OCI-LY7 (cell line): ENCODE data around the gene METTL18. TPM values are rescaled to one million over a fixed set of nuclear protein-coding genes. Genes with fewer than 3 reads are reported as not detected.
A peak's percentile ranks its signal among the peaks of the same experiment; 100 is the strongest.

Experiments
- BruUV-seq: library from RNA; stranded (reverse); fragments of 400-500 nt; replicated peaks from 2 replicates; lab custom pipeline; 2021; lab: Mats Ljungman, UMichigan
- CTCF ChIA-PET: fragments of 300-600 bp; sonication (Branson Sonifier 250); formaldehyde crosslinking; loops from one replicate; lab custom pipeline; 2022; ENCODE audit warnings: antibody characterized with exemption; ENCODE audit not compliant: unreplicated experiment; lab: Charles Lee
- POLR2A ChIA-PET: fragments of 300-600 bp; sonication (Branson Sonifier 250); formaldehyde crosslinking; loops from one replicate; lab custom pipeline; 2022; ENCODE audit warnings: antibody characterized with exemption; lab: Charles Lee
- DNase-seq: peaks from one replicate; pipeline ENCODE4 v3.0.0-alpha.2; 2015; ENCODE audit warnings: low spot score
- H2AFZ ChIP-seq: fragments of 200-600 bp; sonication (generic), shearing (Covaris generic); 2 replicates; pipeline ENCODE4 v1.6.1; 2014; ENCODE audit warnings: mild to moderate bottlenecking, antibody characterized with exemption, low read length, moderate library complexity
- H3K27ac ChIP-seq: fragments of 200-600 bp; sonication (generic); 2 replicates; pipeline ENCODE4 v1.5.1; 2014; ENCODE audit warnings: mixed run types, low read depth, mild to moderate bottlenecking, moderate library complexity, low read length, inconsistent platforms; ENCODE audit not compliant: poor library complexity, severe bottlenecking
- H3K36me3 ChIP-seq: fragments of 200-600 bp; sonication (generic); 2 replicates; pipeline ENCODE4 v1.6.1; 2014; ENCODE audit warnings: mild to moderate bottlenecking, antibody characterized with exemption, low read length, moderate library complexity, mixed read lengths; ENCODE audit not compliant: insufficient read depth
- H3K4me1 ChIP-seq: fragments of 200-600 bp; sonication (generic); 2 replicates; pipeline ENCODE4 v1.5.1; 2014; ENCODE audit warnings: mild to moderate bottlenecking, low read length; ENCODE audit not compliant: insufficient read depth, poor library complexity, severe bottlenecking
- H3K4me2 ChIP-seq: fragments of 200-600 bp; sonication (generic); 2 replicates; pipeline ENCODE4 v1.6.1; 2014; ENCODE audit warnings: mild to moderate bottlenecking, low read length
- H3K4me3 ChIP-seq: fragments of 200-600 bp; sonication (generic); 2 replicates; pipeline ENCODE4 v1.5.1; 2014; ENCODE audit warnings: mild to moderate bottlenecking, low read depth, low read length; ENCODE audit not compliant: poor library complexity, severe bottlenecking
- H3K79me2 ChIP-seq: fragments of 200-600 bp; sonication (generic); 2 replicates; pipeline ENCODE4 v1.6.1; 2016; ENCODE audit warnings: low read depth, mild to moderate bottlenecking, low read length, moderate library complexity, mixed read lengths; ENCODE audit not compliant: insufficient read depth
- H3K9me2 ChIP-seq: fragments of 200-600 bp; sonication (generic); 2 replicates; pipeline ENCODE4 v1.6.1; 2016; ENCODE audit warnings: mild to moderate bottlenecking, low read length, mixed read lengths; ENCODE audit not compliant: insufficient read depth
- H3K9me3 ChIP-seq: fragments of 200-600 bp; sonication (generic); 2 replicates; pipeline ENCODE4 v1.6.1; 2014; ENCODE audit warnings: mild to moderate bottlenecking, mixed run types, low read length, mixed read lengths
- H4K20me1 ChIP-seq: fragments of 200-600 bp; sonication (generic); 2 replicates; pipeline ENCODE4 v1.6.1; 2014; ENCODE audit warnings: mild to moderate bottlenecking, antibody characterized with exemption, low read length, moderate library complexity, mixed read lengths; ENCODE audit not compliant: insufficient read depth
- EZH2phosphoT487 ChIP-seq: fragments of 200-600 bp; sonication (generic); IDR thresholded peaks from 2 replicates; pipeline ENCODE4 v1.6.1; 2018; ENCODE audit warnings: low read depth, borderline replicate concordance, mild to moderate bottlenecking, mixed run types, antibody characterized with exemption, low read length, moderate library complexity, mixed read lengths
- intact Hi-C: fragments of 100-400 bp; cut with micrococcal nuclease; formaldehyde crosslinking; loops from one replicate; pipeline ENCODE4 v1.10.0; 2022; ENCODE audit not compliant: unreplicated experiment
- total RNA-seq, 2 experiments: library from RNA; depleted of rRNA in 1 of 2; stranded (reverse); fragments of >200 nt in 1 of 2; shearing (Covaris generic) in 1 of 2; gene quantifications; 2 replicates each; pipeline ENCODE4 v1.2.3, GENCODE V29; 2014 to 2022
- TF ChIP-seq, protein P1 (sequence below): fragments of 200-600 bp; sonication (generic); conservative IDR thresholded peaks from 2 replicates; pipeline ENCODE4 v1.5.1; 2014; ENCODE audit warnings: mild to moderate bottlenecking, antibody characterized with exemption, low read length, moderate library complexity, mixed read lengths

Gene METTL18
- total RNA-seq, 2 experiments from 2014 or later: 8.7 to 12.6 TPM

DNA sequence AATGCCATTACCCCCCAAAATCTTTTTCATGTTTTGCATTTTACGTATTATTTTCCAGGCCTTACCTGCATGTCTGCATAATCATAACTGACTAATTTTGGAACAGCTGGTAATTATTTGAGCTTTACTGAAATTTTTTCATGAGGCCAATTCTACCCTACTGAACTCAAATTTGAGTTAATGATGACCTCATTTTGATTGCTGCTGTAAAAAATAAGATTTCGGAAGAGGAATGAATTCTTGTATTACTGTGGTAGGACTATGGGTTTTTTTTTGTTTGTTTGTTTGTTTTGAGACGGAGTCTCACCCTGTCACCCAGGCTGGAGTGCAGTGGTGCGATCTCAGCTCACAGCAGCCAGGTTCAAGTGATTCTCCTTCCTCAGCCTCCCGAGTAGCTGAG, 2.6 kb upstream of the METTL18 start:
- no TSS peak for BruUV-seq
- Histone ChIP-seq H3K9me2 (no peaks in the 10 kb centered on the region), H3K9me3 (no peaks in the 10 kb centered on the region), H3K27ac (no peak overlapping the region), H3K4me1 (peaks cover 69% of the 10 kb centered on the region), H3K36me3 (peaks cover 57% of the 10 kb centered on the region), H3K4me2 (peak overlapping the region; percentile 78), H2AFZ (no peak overlapping the region), H3K4me3 (peak overlapping the region; percentile 85), H4K20me1 (no peaks in the 10 kb centered on the region), H3K79me2 (peaks cover 85% of the 10 kb centered on the region)
- TF ChIP-seq, protein P1, sequence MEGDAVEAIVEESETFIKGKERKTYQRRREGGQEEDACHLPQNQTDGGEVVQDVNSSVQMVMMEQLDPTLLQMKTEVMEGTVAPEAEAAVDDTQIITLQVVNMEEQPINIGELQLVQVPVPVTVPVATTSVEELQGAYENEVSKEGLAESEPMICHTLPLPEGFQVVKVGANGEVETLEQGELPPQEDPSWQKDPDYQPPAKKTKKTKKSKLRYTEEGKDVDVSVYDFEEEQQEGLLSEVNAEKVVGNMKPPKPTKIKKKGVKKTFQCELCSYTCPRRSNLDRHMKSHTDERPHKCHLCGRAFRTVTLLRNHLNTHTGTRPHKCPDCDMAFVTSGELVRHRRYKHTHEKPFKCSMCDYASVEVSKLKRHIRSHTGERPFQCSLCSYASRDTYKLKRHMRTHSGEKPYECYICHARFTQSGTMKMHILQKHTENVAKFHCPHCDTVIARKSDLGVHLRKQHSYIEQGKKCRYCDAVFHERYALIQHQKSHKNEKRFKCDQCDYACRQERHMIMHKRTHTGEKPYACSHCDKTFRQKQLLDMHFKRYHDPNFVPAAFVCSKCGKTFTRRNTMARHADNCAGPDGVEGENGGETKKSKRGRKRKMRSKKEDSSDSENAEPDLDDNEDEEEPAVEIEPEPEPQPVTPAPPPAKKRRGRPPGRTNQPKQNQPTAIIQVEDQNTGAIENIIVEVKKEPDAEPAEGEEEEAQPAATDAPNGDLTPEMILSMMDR: no peak
- TF ChIP-seq EZH2phosphoT487: no peak
- intact Hi-C loops: loop anchor here (5.0 to 10.0 kb wide), 3 partner anchors 115 to 738 kb away; partner anchors contain the start of genes BLZF1, GORAB and NME7
- POLR2A ChIA-PET: interaction anchor here (0.5 to 4.3 kb wide), 5 partner anchors 37 to 116 kb away, joined by 3 to 24 read pairs (median 3); partner anchors contain the start of gene SCYL3
- DNase-seq: no peak
- CTCF ChIA-PET: no interaction called here

DNA sequence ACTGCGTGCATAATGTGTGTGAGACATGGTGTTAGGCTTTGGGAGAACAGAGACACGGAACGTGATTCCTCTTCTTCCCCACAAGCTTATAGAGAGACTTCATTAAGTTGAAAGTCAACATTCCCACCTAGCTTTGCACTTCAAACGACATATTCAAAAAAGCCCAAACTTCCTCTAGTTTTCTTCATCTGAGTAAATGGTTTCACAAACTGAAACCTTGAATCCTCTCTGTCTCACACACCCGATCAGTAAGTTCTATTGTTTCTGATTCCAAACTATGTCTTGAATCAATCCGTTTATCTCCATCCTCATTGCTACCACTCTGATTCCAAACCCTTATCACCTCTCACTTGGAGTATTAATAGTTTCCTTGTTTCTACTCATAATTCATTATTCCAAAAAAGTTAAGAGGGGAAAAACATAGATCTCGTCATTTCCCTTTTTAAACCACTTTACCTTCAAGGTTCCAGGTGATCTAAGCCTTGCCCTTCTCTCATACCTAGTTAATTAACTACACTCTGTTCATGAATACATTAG, 1.6 kb upstream of the METTL18 start:
- no peaks in the 10 kb centered on the region for H4K20me1 ChIP-seq
- peak overlapping the region; percentile 59 for H3K27ac ChIP-seq
- no peaks in the 10 kb centered on the region for H3K9me2 ChIP-seq
- no peak overlapping the region for H2AFZ ChIP-seq
- ChIA-PET CTCF (no interaction called here), POLR2A (interaction anchor here (0.7 to 4.3 kb wide), 8 partner anchors 38 to 688 kb away, joined by 3 to 24 read pairs (median 4); partner anchors contain the start of gene SCYL3)
- intact Hi-C loops: loop anchor here (5.0 to 10.0 kb wide), 3 partner anchors 114 to 738 kb away; partner anchors contain the start of genes BLZF1, GORAB and NME7
- TF ChIP-seq, protein P1: no peak
- TF ChIP-seq EZH2phosphoT487: no peak
- BruUV-seq: no TSS peak
- no peaks in the 10 kb centered on the region for H3K9me3 ChIP-seq
- H3K4me1 ChIP-seq: peaks cover 59% of the 10 kb centered on the region
- peak overlapping the region; percentile 78 for H3K4me2 ChIP-seq
- peaks cover 76% of the 10 kb centered on the region for H3K79me2 ChIP-seq
- peaks cover 57% of the 10 kb centered on the region for H3K36me3 ChIP-seq
- no peak for DNase-seq
- peak overlapping the region; percentile 85 for H3K4me3 ChIP-seq

DNA sequence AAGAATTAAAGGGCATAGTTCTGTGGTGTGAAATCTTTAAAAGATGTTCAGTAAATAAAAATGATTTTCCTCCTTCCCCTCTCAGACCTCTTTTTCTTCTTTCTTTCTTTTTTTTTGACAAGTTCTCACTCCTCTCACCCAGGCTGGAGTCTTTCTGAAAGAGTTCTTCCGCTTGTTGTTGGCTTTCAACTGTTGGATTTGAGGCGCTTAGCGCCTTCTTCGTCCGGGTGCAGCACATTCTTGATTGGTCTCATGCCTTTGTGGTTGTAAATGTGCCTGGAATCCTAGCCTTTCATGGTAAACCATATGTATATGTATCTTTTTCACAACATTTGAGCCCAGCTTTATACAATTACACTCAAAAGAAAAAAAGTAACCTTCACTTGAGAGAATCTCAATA, 980 bp upstream of the METTL18 start:
- POLR2A ChIA-PET: interaction anchor here (0.7 to 4.3 kb wide), 6 partner anchors 41 to 687 kb away, joined by 3 to 24 read pairs (median 4); partner anchors contain the start of gene SCYL3
- TF ChIP-seq EZH2phosphoT487: no peak
- TF ChIP-seq, protein P1: no peak
- H4K20me1 ChIP-seq: no peaks in the 10 kb centered on the region
- peak overlapping the region; percentile 59 for H3K27ac ChIP-seq
- H3K9me2 ChIP-seq: no peaks in the 10 kb centered on the region
- CTCF ChIA-PET: no interaction called here
- no peaks in the 10 kb centered on the region for H3K9me3 ChIP-seq
- peak; percentile 63 for DNase-seq
- H3K36me3 ChIP-seq: peaks cover 52% of the 10 kb centered on the region
- H3K4me2 ChIP-seq: peak overlapping the region; percentile 78
- H3K4me3 ChIP-seq: peak overlapping the region; percentile 85
- H2AFZ ChIP-seq: peak overlapping the region; percentile 92; the same call in 1 of the 2 replicates
- intact Hi-C loops: loop anchor here (2.0 to 10.0 kb wide), 6 partner anchors 113 to 739 kb away; partner anchors contain the start of genes ATP1B1, BLZF1, GORAB and KIFAP3
- no TSS peak for BruUV-seq
- H3K79me2 ChIP-seq: peaks cover 69% of the 10 kb centered on the region
- H3K4me1 ChIP-seq: peaks cover 53% of the 10 kb centered on the region
